ENCODE data around the gene OPN5. TPM values are rescaled to one million over a fixed set of nuclear protein-coding genes. Genes with fewer than 3 reads are reported as not detected.

Gene OPN5
- total and polyA plus RNA-seq, 2 donors: 0.05 TPM; not detected in 1

DNA sequence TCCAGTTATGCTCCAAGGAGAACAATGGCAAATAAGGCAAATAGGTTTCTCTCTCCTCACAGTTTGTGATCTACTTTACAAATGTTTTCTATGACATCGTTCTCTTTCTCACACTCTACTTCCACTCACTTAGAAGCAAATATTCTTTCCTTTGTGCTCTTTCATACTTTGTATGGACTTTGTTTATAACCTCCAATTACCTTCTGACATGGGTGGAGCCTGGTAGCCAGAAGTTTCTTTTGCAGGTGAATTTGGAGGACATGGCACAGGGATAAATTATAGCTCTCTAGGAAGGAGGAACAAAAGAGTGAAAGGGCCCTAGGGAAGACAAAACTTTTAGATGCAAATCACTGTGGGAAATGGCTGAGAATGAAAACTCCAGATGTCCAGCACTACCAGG lies 69.3 kb downstream of the OPN5 start:
- no peaks in the 10 kb centered on the region for H3K36me3 ChIP-seq (ENCODE audit: insufficient read depth)
- no peak overlapping the region for H3K27ac ChIP-seq (ENCODE audit: low read depth)
- H3K4me1 ChIP-seq (ENCODE audit: insufficient read depth): no peaks in the 10 kb centered on the region
- H3K4me3 ChIP-seq (ENCODE audit: low read depth, low read length): no peak overlapping the region
- WGBS: 93% methylated on average over 1 of the region's 1 CpG
- DNase-seq (ENCODE audit: extremely low spot score): no peak

DNA sequence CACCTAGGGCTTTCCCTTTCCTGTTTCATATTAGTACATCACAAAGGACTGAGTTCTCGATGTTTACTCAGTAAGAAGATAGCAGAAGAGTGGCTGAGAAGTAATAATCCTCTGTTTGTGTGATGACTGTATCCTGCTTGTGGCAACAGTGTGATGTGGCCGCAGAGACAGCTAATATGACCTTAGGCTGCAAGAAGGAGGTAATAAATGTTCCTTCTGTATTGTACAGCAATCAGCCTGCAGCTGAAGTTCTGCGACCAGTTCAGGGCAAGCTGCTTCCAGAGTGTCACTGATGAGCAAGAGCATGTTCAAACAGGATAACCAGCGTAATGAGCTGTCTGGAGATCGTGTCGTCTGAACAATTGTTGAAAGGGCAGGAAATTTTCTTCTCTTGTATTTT lies 70.9 kb downstream of the OPN5 start:
- H3K36me3 ChIP-seq (ENCODE audit: insufficient read depth): no peaks in the 10 kb centered on the region
- H3K4me1 ChIP-seq (ENCODE audit: insufficient read depth): no peaks in the 10 kb centered on the region
- no peak overlapping the region for H3K4me3 ChIP-seq (ENCODE audit: low read depth, low read length)
- 41% methylated on average over 6 of the region's 6 CpGs for WGBS
- DNase-seq (ENCODE audit: extremely low spot score): no peak
- H3K27ac ChIP-seq (ENCODE audit: low read depth): no peak overlapping the region

DNA sequence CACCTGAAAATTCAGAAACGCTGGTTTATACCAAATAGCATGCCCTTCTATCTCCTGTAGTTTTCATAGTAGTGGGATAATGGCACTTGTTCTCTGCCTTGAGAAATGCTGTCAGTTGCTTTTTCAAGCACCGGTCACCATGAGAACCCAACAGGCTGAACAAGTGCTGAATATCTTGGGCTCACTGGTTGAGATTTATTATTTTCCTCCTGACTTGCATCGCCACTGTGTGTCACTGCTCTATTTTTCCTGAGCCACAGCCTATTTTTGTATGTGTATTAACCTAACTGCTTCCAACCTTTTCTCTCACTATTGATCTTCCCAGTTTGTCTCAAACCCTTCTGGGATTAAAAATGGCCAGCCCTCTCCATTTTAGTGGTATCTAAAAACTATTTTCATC lies 71.9 kb downstream of the OPN5 start:
- Histone ChIP-seq H3K4me1 (ENCODE audit: insufficient read depth) (no peaks in the 10 kb centered on the region), H3K27ac (ENCODE audit: low read depth) (no peak overlapping the region), H3K36me3 (ENCODE audit: insufficient read depth) (no peaks in the 10 kb centered on the region), H3K4me3 (ENCODE audit: low read depth, low read length) (no peak overlapping the region)
- WGBS: 82% methylated on average over 3 of the region's 3 CpGs
- DNase-seq (ENCODE audit: extremely low spot score): no peak

DNA sequence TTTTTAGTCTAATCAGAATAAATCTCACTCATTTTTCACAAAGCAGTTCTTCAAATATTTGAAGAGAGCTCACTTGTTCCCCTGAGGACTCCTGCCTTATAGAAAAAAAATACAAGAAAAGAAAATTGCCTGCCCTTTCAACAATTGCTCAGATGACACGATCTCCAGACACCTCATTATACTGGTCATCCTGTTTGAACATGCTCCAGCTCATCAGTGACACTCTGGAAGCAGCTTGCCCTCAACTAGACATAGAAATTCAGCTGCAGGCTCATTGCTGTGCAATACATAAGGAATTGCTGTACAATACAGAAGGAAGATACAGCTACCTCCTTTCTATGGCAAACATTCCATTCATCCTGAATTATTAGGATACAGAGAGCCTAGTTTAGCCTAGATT lies 73.1 kb downstream of the OPN5 start:
- no peaks in the 10 kb centered on the region for H3K4me1 ChIP-seq (ENCODE audit: insufficient read depth)
- H3K27ac ChIP-seq (ENCODE audit: low read depth): no peak overlapping the region
- DNase-seq (ENCODE audit: extremely low spot score): no peak
- WGBS: 38% methylated on average over 1 of the region's 1 CpG
- H3K4me3 ChIP-seq (ENCODE audit: low read depth, low read length): no peak overlapping the region
- H3K36me3 ChIP-seq (ENCODE audit: insufficient read depth): no peaks in the 10 kb centered on the region

DNA sequence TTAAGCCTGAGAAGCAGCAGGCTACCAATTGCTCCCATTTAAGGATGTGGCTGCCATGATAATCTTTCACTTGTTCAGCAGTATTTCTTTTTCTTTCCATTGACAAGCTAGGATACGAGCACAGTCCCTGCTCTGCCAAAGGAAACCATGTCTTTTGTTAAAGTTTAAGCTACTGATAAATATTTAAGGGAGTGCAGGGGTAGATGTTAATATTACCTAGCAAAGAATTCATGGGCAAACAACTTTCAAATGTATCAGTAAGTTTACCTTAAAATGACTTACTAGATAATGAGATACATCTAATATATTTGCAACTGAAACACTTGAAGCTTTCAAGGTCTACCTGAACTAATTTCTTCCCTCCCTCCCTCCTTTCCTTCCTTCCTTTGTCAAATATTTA lies 77.3 kb downstream of the OPN5 start:
- Histone ChIP-seq H3K4me3 (ENCODE audit: low read depth, low read length) (no peak overlapping the region), H3K36me3 (ENCODE audit: insufficient read depth) (no peaks in the 10 kb centered on the region), H3K27ac (ENCODE audit: low read depth) (no peak overlapping the region), H3K4me1 (ENCODE audit: insufficient read depth) (no peaks in the 10 kb centered on the region)
- WGBS: 24% methylated on average over 1 of the region's 1 CpG
- no peak for DNase-seq (ENCODE audit: extremely low spot score)

DNA sequence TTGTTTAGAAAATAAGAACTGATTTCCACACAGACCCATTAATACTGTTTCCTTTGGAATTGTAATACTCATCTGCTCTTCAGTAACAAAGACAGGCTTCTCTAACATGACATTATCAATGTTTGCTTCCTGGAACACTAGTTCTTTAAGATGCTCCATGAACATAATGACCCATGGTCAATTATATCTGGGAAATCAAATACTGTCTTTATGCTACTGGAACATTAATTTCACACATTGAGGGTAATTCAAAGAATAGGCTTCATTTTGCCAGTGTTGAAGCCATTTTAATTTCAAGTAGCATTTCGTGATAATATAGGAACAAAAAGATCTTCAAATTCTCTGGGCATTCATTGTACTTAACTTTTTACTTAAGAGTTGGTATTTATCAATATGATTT lies 80.9 kb downstream of the OPN5 start:
- no peak overlapping the region for H3K27ac ChIP-seq (ENCODE audit: low read depth)
- no peaks in the 10 kb centered on the region for H3K4me1 ChIP-seq (ENCODE audit: insufficient read depth)
- no peak for DNase-seq (ENCODE audit: extremely low spot score)
- no peak overlapping the region for H3K4me3 ChIP-seq (ENCODE audit: low read depth, low read length)
- H3K36me3 ChIP-seq (ENCODE audit: insufficient read depth): no peaks in the 10 kb centered on the region
- WGBS: 75% methylated on average over 1 of the region's 1 CpG

DNA sequence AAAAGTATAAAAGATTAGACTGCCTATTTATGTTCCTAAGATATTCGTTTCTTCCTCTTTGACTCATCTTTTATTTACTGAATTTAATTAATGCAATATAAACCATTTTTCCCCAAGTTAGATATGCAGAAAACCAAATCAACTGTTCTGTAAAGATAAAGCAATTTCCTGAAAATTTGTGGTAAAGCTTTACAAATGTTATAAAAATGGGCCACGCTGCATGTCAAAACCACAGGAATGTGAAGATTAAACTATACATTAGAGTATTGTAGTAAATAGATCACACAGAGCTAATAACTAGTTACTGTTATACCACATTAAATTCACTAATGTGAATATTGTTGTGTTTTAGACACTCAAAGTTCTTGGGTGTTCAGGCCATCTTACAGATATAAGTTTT lies 83.4 kb downstream of the OPN5 start:
- Histone ChIP-seq H3K27ac (ENCODE audit: low read depth) (no peak overlapping the region), H3K36me3 (ENCODE audit: insufficient read depth) (no peaks in the 10 kb centered on the region), H3K4me3 (ENCODE audit: low read depth, low read length) (no peak overlapping the region), H3K4me1 (ENCODE audit: insufficient read depth) (no peaks in the 10 kb centered on the region)
- DNase-seq (ENCODE audit: extremely low spot score): no peak
- WGBS: 35% methylated on average over 2 of the region's 2 CpGs

DNA sequence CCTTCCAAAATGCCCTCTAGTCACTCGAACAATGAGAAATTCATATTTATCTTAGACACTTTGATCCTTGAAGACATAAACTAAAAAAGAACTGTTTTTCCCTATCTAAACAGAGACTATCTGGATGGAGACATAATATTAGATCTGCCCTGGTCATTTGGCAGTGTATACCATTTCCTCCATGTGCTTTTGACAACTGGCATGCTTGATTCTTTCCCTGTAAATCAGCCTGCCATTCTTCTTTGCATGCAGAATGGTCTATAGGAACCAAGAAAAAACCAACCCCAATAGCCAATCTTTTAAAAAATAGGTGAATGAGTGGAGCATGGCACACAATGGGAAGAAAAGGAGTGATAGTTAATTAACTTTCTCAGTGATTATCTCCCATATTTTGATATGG lies 93.8 kb downstream of the OPN5 start:
- H3K4me1 ChIP-seq (ENCODE audit: insufficient read depth): no peaks in the 10 kb centered on the region
- no peak for DNase-seq (ENCODE audit: extremely low spot score)
- WGBS: 72% methylated on average over 1 of the region's 1 CpG

More for the DNA sequence above, 93.8 kb downstream of the OPN5 start:
- H3K4me3 ChIP-seq (ENCODE audit: low read depth, low read length): no peak overlapping the region
- no peaks in the 10 kb centered on the region for H3K36me3 ChIP-seq (ENCODE audit: insufficient read depth)
- H3K27ac ChIP-seq (ENCODE audit: low read depth): no peak overlapping the region

Small RNA genes within 50 kb of the gene (small RNA-seq; reads per million reads assigned to genes)
- gene RNU1-105P: not detected

Other genes with a start within 250 kb of the OPN5 start
- 3.2 TPM for gene ADGRF4, start 83.5 kb upstream of the OPN5 start, total RNA-seq
- gene ADGRF4, start 83.5 kb upstream of the OPN5 start, polyA plus RNA-seq: 1.2 TPM